PFSK-1 (cell line): ENCODE measurements around the gene UCN3.

Experiments
- SIN3A ChIP-seq: IDR thresholded peaks from 2 replicates; pipeline ENCODE4 v1.6.1; 2012; ENCODE audit warnings: mild to moderate bottlenecking, low read length, moderate library complexity, borderline replicate concordance; ENCODE audit not compliant: insufficient read depth
- TAF1 ChIP-seq: IDR thresholded peaks from 2 replicates; pipeline ENCODE4 v1.6.1; 2012; ENCODE audit warnings: low read length, control low read depth, borderline replicate concordance; ENCODE audit not compliant: insufficient read depth

DNA sequence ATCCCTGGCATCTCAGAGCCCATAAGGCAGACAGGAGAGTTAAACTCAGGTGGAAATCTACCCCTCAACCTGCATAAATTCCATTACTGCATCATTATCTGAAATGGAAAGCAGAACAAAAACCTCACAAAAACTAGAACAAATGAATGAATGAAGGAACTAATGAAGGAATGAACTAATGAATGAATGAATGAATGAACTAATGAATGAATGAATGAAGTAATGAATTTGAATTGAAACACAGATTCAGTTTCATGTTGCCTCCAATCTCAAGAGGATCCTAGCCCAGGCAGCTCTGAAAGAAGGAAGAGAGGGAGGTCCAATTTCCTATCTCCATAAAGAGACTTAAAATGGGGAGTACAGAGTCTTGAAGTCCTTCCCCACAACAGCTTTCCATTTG lies 1.9 kb upstream of the UCN3 start:
- no peak for TF ChIP-seq SIN3A
- no peak for TF ChIP-seq TAF1
